Measurements from ENCODE around the gene ODF2. TPM values are rescaled to one million over a fixed set of nuclear protein-coding genes. Genes with fewer than 3 reads are reported as not detected.
A peak's percentile ranks its signal among the peaks of the same experiment; 100 is the strongest.

Gene ODF2
- total and polyA plus RNA-seq, 2 experiments from 2014 or later, result 17.5 to 26.9 TPM

- no peaks in the 10 kb centered on the region for H3K27me3 ChIP-seq (ENCODE audit: insufficient read depth)
- 0 out of 2 replicates have a peak within 1 kb of the TSS, but pooled peaks have one; percentile 65 for H3K27ac ChIP-seq (ENCODE audit: low read depth)
- peak; percentile 91 for ATAC-seq
- H3K4me1 ChIP-seq (ENCODE audit: insufficient read depth), result peaks cover 8% of the 10 kb centered on the region; the same call in 1 of the 2 replicates
- peak within 1 kb of the TSS; percentile 100 for H3K4me3 Mint-ChIP-seq
- peaks cover 7% of the 10 kb centered on the region; the same call in 1 of the 2 replicates for H3F3A ChIP-seq (replicated peaks; ENCODE audit: low read depth)
- no peaks in the 10 kb centered on the region for H3K27me3 Mint-ChIP-seq (ENCODE audit: insufficient read depth, low read depth, poor library complexity)
- peaks cover 5% of the 10 kb centered on the region for H3K36me3 Mint-ChIP-seq (ENCODE audit: low read depth)
- H3K9me3 Mint-ChIP-seq, result no peaks in the 10 kb centered on the region
- H3K9me2 ChIP-seq (ENCODE audit: insufficient read depth), result no peaks in the 10 kb centered on the region
- H3K36me3 ChIP-seq (ENCODE audit: insufficient read depth), result no peaks in the 10 kb centered on the region
- peak; percentile 95 for DNase-seq (ENCODE audit: low spot score)
- H3K4me2 ChIP-seq, result peak within 1 kb of the TSS; percentile 95
- H3K4me3 ChIP-seq, result peak within 1 kb of the TSS; percentile 92
- TF ChIP-seq POLR2AphosphoS5 (IDR thresholded peaks at IDR 0.05; ENCODE audit: low read depth) (peak; percentile 94), ETS1 (IDR thresholded peaks at IDR 0.05) (peak; percentile 48; the same call in 1 of the 2 replicates), EZH2phosphoT487 (IDR thresholded peaks at IDR 0.05; ENCODE audit: unreplicated experiment) (no peak)
- H3K27ac Mint-ChIP-seq, result peak within 1 kb of the TSS; percentile 95; the same call in 1 of the 2 replicates
- H3K4me1 Mint-ChIP-seq, result peaks cover 4% of the 10 kb centered on the region; the same call in 2 of the 3 replicates
- H2AFZ ChIP-seq, result peak within 1 kb of the TSS; percentile 98
- H4K20me1 ChIP-seq (replicated peaks; ENCODE audit: insufficient read depth), result peaks cover 6% of the 10 kb centered on the region; the same call in 1 of the 2 replicates
- H3K79me2 ChIP-seq (replicated peaks; ENCODE audit: insufficient read depth), result peaks cover 5% of the 10 kb centered on the region; the same call in 1 of the 2 replicates
Observed at GRCh38 chr9:128504485-128505413, 48.9 kb downstream of the ODF2 start, which contains the start of gene GLE1. Gene GLE1, plus strand, starts transcription at chr9:128504719. Its CDS starts 87 bp downstream, at chr9:128504806.

GRCh38 chr9:128505414-128505765, 49.6 kb downstream of the ODF2 start:
- Mint-ChIP-seq H3K4me1 (peaks cover 4% of the 10 kb centered on the region; the same call in 2 of the 3 replicates), H3K27ac (no peak overlapping the region), H3K4me3 (peak overlapping the region; percentile 100), H3K9me3 (no peaks in the 10 kb centered on the region), H3K36me3 (ENCODE audit: low read depth) (peaks cover 3% of the 10 kb centered on the region), H3K27me3 (ENCODE audit: insufficient read depth, low read depth, poor library complexity) (no peaks in the 10 kb centered on the region)
- peaks cover 8% of the 10 kb centered on the region; the same call in 1 of the 2 replicates for H3K4me1 ChIP-seq (ENCODE audit: insufficient read depth)
- H4K20me1 ChIP-seq (replicated peaks; ENCODE audit: insufficient read depth), result peaks cover 6% of the 10 kb centered on the region; the same call in 1 of the 2 replicates
- peaks cover 7% of the 10 kb centered on the region; the same call in 1 of the 2 replicates for H3F3A ChIP-seq (replicated peaks; ENCODE audit: low read depth)
- ATAC-seq (no peak), DNase-seq (ENCODE audit: low spot score) (no peak)
- no peaks in the 10 kb centered on the region for H3K36me3 ChIP-seq (ENCODE audit: insufficient read depth)
- H2AFZ ChIP-seq, result no peak overlapping the region; the same call in 1 of the 2 replicates
- H3K79me2 ChIP-seq (replicated peaks; ENCODE audit: insufficient read depth), result peaks cover 5% of the 10 kb centered on the region; the same call in 1 of the 2 replicates
- no peaks in the 10 kb centered on the region for H3K9me2 ChIP-seq (ENCODE audit: insufficient read depth)
- H3K4me2 ChIP-seq, result peak overlapping the region; percentile 95
- no peaks in the 10 kb centered on the region for H3K27me3 ChIP-seq (ENCODE audit: insufficient read depth)
- no peak overlapping the region for H3K27ac ChIP-seq (ENCODE audit: low read depth)
- peak overlapping the region; percentile 92 for H3K4me3 ChIP-seq
- TF ChIP-seq POLR2AphosphoS5 (IDR thresholded peaks at IDR 0.05; ENCODE audit: low read depth) (no peak), REST (IDR thresholded peaks at IDR 0.05; ENCODE audit: unreplicated experiment) (no peak), ZNF331 (CRISPR knock-in tag; IDR thresholded peaks at IDR 0.05; ENCODE audit: low read depth) (no peak), EZH2phosphoT487 (IDR thresholded peaks at IDR 0.05; ENCODE audit: unreplicated experiment) (no peak), STAT1 (IDR thresholded peaks at IDR 0.05; ENCODE audit: unreplicated experiment) (no peak), CREB1 (CRISPR knock-in tag; IDR thresholded peaks at IDR 0.05; ENCODE audit: low read depth) (no peak), ETS1 (IDR thresholded peaks at IDR 0.05) (no peak), CTCF (conservative IDR thresholded peaks at IDR 0.05; ENCODE audit: low read depth in 2 of 2) (no peak), ZNF114 (CRISPR knock-in tag; IDR thresholded peaks at IDR 0.05) (no peak), NANOG (IDR thresholded peaks at IDR 0.05; ENCODE audit: borderline replicate concordance) (no peak), EZH2 (IDR thresholded peaks at IDR 0.05; ENCODE audit: low read depth, unreplicated experiment) (no peak), JUNB (IDR thresholded peaks at IDR 0.05; ENCODE audit: unreplicated experiment) (no peak)

All from GM23338 (cell line).